ENCODE data around the gene SMARCD1.

DNA sequence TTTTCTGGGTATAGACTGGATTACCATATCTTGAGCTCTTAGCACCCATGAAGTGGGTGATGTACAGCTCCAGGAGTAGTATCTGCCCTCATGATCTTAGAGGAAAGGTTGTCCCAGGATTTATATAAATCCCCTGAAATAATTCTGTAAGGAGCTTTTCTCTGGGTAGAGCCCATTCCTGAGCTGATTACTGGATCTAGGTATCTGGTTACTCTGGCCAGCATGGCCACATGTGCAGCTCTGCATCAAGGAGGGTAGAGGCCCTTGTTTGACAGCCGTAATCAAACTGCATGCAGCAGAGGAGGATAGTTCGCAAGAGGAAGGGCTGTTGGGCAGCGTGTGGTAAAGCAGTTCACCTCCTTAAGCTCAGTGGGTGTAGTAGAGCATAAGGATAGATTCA lies 35.4 kb downstream of the SMARCD1 start:
- TF ChIP-seq POLR2AphosphoS5 (IDR thresholded peaks at IDR 0.05; ENCODE audit: low read depth, low read length) (no peak), SIN3A (IDR thresholded peaks at IDR 0.05; ENCODE audit: borderline replicate concordance, insufficient read depth, low read depth, low read length) (no peak), TCF7L2 (IDR thresholded peaks at IDR 0.05; ENCODE audit: low read depth, low read length) (no peak)
- TF ChIP-seq, protein P1, sequence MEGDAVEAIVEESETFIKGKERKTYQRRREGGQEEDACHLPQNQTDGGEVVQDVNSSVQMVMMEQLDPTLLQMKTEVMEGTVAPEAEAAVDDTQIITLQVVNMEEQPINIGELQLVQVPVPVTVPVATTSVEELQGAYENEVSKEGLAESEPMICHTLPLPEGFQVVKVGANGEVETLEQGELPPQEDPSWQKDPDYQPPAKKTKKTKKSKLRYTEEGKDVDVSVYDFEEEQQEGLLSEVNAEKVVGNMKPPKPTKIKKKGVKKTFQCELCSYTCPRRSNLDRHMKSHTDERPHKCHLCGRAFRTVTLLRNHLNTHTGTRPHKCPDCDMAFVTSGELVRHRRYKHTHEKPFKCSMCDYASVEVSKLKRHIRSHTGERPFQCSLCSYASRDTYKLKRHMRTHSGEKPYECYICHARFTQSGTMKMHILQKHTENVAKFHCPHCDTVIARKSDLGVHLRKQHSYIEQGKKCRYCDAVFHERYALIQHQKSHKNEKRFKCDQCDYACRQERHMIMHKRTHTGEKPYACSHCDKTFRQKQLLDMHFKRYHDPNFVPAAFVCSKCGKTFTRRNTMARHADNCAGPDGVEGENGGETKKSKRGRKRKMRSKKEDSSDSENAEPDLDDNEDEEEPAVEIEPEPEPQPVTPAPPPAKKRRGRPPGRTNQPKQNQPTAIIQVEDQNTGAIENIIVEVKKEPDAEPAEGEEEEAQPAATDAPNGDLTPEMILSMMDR (IDR thresholded peaks at IDR 0.05): no peak
- TF ChIP-seq, protein P2, sequence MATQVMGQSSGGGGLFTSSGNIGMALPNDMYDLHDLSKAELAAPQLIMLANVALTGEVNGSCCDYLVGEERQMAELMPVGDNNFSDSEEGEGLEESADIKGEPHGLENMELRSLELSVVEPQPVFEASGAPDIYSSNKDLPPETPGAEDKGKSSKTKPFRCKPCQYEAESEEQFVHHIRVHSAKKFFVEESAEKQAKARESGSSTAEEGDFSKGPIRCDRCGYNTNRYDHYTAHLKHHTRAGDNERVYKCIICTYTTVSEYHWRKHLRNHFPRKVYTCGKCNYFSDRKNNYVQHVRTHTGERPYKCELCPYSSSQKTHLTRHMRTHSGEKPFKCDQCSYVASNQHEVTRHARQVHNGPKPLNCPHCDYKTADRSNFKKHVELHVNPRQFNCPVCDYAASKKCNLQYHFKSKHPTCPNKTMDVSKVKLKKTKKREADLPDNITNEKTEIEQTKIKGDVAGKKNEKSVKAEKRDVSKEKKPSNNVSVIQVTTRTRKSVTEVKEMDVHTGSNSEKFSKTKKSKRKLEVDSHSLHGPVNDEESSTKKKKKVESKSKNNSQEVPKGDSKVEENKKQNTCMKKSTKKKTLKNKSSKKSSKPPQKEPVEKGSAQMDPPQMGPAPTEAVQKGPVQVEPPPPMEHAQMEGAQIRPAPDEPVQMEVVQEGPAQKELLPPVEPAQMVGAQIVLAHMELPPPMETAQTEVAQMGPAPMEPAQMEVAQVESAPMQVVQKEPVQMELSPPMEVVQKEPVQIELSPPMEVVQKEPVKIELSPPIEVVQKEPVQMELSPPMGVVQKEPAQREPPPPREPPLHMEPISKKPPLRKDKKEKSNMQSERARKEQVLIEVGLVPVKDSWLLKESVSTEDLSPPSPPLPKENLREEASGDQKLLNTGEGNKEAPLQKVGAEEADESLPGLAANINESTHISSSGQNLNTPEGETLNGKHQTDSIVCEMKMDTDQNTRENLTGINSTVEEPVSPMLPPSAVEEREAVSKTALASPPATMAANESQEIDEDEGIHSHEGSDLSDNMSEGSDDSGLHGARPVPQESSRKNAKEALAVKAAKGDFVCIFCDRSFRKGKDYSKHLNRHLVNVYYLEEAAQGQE (IDR thresholded peaks at IDR 0.05; ENCODE audit: insufficient read depth in 1 of 2, low read depth in 2 of 2, low read length in 1 of 2): no peak

All from Panc1 (cell line).